Chondrocyte (in vitro differentiated cells): ENCODE measurements around the gene TMTC1. TPM values are rescaled to one million over a fixed set of nuclear protein-coding genes. Genes with fewer than 3 reads are reported as not detected.

Source experiments
- DNase-seq: peaks from one replicate; pipeline ENCODE4 v3.0.0; 2021; ENCODE audit warnings: mixed read lengths, low spot score
- H3K27ac Mint-ChIP-seq: one replicate; pipeline ENCODE4 v1.8.0; 2021; ENCODE audit warnings: mild to moderate bottlenecking, moderate library complexity, mixed read lengths; ENCODE audit not compliant: unreplicated experiment
- H3K27me3 Mint-ChIP-seq: 2 replicates; pipeline ENCODE4 v1.8.0; 2021; ENCODE audit warnings: low read depth, mixed read lengths
- H3K36me3 Mint-ChIP-seq: 2 replicates; pipeline ENCODE4 v1.8.0; 2021; ENCODE audit warnings: low read depth, mixed read lengths
- H3K4me1 Mint-ChIP-seq: 2 replicates; pipeline ENCODE4 v1.8.0; 2021; ENCODE audit warnings: low read depth, mild to moderate bottlenecking, mixed read lengths
- H3K4me3 Mint-ChIP-seq: one replicate; pipeline ENCODE4 v1.8.0; 2021; ENCODE audit warnings: mild to moderate bottlenecking, moderate library complexity, mixed read lengths; ENCODE audit not compliant: unreplicated experiment
- H3K9me3 Mint-ChIP-seq: 2 replicates; pipeline ENCODE4 v1.8.0; 2021; ENCODE audit warnings: low read depth, mixed read lengths
- total RNA-seq: library from RNA; stranded (reverse); gene quantifications from 3 replicates; pipeline ENCODE4 v1.2.1, GENCODE V29; 2021
- TF ChIP-seq, protein P1 (sequence below): fragments of 200-600 bp; sonication (generic); IDR thresholded peaks from 2 replicates; pipeline ENCODE4 v1.5.0; 2021; ENCODE audit warnings: antibody characterized with exemption, mild to moderate bottlenecking, moderate library complexity

Gene TMTC1
- total RNA-seq, 1 donor from 2014 or later, result 25.2 TPM

DNA sequence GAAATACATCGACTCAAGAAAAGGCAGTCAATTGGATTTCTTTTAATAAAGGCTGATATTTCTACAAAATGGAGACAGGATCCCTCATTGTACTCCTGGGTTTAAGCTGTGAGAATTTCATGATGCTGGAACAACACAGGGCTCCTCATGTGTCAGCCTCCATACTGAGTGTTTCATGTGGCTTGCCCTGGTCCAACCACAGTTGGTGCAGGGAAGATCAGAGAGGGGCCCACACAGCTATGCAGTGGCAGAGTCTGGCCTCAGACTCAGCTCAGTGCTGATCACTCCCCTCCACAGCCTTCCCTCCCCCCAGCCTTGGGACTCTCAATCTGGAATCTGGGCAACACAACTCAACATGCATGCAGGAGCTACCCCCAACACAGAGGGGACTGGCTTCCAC is 163.7 kb downstream of the TMTC1 start:
- Mint-ChIP-seq H3K27ac (no peak overlapping the region), H3K9me3 (no peaks in the 10 kb centered on the region), H3K27me3 (no peaks in the 10 kb centered on the region), H3K4me3 (no peak overlapping the region), H3K4me1 (peaks cover 14% of the 10 kb centered on the region), H3K36me3 (peaks cover 15% of the 10 kb centered on the region)
- TF ChIP-seq, protein P1, sequence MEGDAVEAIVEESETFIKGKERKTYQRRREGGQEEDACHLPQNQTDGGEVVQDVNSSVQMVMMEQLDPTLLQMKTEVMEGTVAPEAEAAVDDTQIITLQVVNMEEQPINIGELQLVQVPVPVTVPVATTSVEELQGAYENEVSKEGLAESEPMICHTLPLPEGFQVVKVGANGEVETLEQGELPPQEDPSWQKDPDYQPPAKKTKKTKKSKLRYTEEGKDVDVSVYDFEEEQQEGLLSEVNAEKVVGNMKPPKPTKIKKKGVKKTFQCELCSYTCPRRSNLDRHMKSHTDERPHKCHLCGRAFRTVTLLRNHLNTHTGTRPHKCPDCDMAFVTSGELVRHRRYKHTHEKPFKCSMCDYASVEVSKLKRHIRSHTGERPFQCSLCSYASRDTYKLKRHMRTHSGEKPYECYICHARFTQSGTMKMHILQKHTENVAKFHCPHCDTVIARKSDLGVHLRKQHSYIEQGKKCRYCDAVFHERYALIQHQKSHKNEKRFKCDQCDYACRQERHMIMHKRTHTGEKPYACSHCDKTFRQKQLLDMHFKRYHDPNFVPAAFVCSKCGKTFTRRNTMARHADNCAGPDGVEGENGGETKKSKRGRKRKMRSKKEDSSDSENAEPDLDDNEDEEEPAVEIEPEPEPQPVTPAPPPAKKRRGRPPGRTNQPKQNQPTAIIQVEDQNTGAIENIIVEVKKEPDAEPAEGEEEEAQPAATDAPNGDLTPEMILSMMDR, result no peak
- no peak for DNase-seq

DNA sequence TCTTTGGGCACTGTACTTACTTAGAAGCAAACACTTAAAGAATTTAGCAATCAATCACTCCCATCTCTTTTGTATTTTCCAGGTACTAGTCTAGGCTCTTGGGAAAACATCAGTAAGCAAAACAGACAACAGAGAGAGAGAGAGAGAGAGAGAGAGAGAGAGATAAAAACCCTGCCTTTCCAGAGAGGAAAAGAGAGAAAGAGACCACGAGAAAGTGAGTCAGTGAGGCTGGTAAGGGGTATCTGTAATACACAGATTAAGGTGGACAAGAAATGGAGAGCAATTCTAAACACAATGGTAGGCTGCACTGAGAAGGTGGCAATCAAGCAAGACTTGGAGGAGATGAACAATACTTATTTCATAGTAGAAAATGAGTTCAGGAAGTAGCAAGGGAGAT is 166.3 kb downstream of the TMTC1 start:
- Mint-ChIP-seq H3K27me3 (no peaks in the 10 kb centered on the region), H3K27ac (peak overlapping the region; percentile 13), H3K4me1 (peaks cover 21% of the 10 kb centered on the region), H3K4me3 (no peak overlapping the region), H3K9me3 (peaks cover 5% of the 10 kb centered on the region), H3K36me3 (peaks cover 19% of the 10 kb centered on the region)
- DNase-seq, result no peak
- TF ChIP-seq, protein P1, result no peak

DNA sequence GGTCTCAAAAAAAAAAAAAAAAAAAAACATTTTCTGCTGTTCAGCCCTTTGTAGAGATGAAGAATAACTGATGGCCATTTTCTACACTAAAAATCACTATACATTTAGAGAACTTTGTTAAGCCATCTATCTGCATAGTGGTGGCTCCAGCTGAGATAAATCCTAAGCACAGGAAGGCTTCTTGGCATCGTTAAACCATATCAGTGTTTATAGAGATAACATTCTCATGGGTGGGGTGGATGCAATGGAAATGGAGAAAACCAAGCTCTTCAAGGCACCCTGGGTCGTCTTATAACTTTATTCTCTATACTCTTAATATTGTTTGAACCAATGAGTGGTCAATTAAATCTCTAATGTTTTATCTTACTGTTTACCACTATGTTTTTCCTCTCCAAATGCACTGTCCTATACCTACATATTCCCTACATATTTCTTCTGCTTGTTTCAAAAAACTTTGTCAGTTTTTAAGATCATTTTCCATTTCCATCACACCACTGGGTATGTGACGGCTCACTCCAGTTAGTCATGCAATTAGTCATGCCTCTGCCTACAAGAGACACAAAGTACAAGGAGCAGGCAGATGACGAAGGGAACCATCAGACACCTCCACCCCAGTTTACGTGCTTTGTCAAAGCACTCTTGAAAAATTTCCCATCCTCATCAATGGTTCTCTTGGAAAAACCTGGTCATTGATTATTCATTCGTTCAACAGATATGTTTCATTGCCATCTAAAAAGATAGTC is 166.9 kb downstream of the TMTC1 start:
- no peak for DNase-seq
- H3K4me3 Mint-ChIP-seq, result no peak overlapping the region
- TF ChIP-seq, protein P1, result no peak

DNA sequence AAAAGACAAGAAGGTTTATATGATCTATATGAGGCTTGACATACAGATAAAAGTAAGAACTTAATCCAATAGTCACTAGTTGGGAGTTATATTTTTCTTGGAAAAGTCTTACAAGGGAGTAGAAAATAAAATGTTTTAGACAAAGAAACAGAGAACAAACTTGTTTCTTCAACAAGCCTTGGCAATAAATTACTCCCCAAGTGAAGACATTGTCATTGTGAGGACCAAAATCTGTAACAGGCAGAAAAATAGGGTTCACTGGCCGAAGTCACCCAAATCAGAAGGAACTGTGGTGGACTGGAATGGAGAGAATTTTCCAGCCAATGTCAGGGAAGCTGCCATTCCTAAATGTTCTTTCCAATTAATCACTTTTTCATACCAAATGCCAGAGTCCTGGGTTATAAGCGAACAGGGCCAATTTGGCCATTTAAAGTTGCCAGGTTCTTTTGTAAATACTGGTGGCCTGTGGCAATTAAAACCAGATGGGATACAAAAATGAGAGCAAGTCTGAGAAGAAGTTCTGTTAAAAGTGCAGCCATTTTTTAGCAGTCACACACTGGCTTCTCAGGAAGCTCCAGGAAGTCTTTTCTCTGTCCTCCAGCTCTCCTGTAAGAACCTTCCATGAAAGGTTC is 168.9 kb downstream of the TMTC1 start:
- no peak for DNase-seq
- Mint-ChIP-seq H3K4me1 (peaks cover 33% of the 10 kb centered on the region), H3K27ac (no peak overlapping the region), H3K4me3 (no peak overlapping the region), H3K27me3 (no peaks in the 10 kb centered on the region), H3K9me3 (peaks cover 5% of the 10 kb centered on the region), H3K36me3 (peaks cover 16% of the 10 kb centered on the region)
- TF ChIP-seq, protein P1, result no peak

More for the DNA sequence above, 166.9 kb downstream of the TMTC1 start:
- peak overlapping the region; percentile 13 for H3K27ac Mint-ChIP-seq
- H3K4me1 Mint-ChIP-seq, result peaks cover 23% of the 10 kb centered on the region
- peaks cover 19% of the 10 kb centered on the region for H3K36me3 Mint-ChIP-seq
- H3K27me3 Mint-ChIP-seq, result no peaks in the 10 kb centered on the region
- peaks cover 5% of the 10 kb centered on the region for H3K9me3 Mint-ChIP-seq

DNA sequence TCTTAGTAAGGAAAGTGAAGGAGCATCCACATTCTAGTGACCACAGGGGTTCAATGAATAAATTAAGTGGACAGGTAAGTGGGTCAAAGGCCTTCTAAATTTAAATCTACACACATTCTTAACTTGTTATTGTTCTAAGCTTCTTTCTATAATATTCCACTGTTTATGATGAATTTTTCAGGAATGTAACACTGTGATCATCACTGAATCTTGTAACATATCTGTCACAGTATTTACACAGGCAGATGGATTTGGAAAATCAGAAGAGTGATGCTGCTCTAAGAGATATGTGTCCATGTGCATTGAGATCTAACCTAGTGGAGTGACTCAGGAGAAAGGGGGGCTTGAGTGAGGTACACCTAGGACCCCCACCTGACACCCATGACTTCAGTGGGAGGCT is 170.8 kb downstream of the TMTC1 start:
- H3K27ac Mint-ChIP-seq, result peak overlapping the region; percentile 47
- peaks cover 17% of the 10 kb centered on the region for H3K36me3 Mint-ChIP-seq
- peaks cover 33% of the 10 kb centered on the region for H3K4me1 Mint-ChIP-seq
- peaks cover 5% of the 10 kb centered on the region for H3K9me3 Mint-ChIP-seq
- TF ChIP-seq, protein P1, result no peak
- no peaks in the 10 kb centered on the region for H3K27me3 Mint-ChIP-seq
- H3K4me3 Mint-ChIP-seq, result no peak overlapping the region
- no peak for DNase-seq
